ENCODE data around the gene POPDC2.
A peak's percentile ranks its signal among the peaks of the same experiment; 100 is the strongest.
"Not testable (repeated sequence)": the region's sequence is repeated elsewhere in the genome, so short reads cannot be mapped to it uniquely, and the experiment has no call there.

POPDC2 gene

GRCh38 chr3:119611664-119612063 lies 48.7 kb downstream of the POPDC2 start:
- DNase-seq = no peak

GRCh38 chr3:119609301-119609700 lies 51.1 kb downstream of the POPDC2 start:
- DNase-seq = no peak

GRCh38 chr3:119608405-119609000 lies 51.9 kb downstream of the POPDC2 start:
- no peak for DNase-seq

DNA sequence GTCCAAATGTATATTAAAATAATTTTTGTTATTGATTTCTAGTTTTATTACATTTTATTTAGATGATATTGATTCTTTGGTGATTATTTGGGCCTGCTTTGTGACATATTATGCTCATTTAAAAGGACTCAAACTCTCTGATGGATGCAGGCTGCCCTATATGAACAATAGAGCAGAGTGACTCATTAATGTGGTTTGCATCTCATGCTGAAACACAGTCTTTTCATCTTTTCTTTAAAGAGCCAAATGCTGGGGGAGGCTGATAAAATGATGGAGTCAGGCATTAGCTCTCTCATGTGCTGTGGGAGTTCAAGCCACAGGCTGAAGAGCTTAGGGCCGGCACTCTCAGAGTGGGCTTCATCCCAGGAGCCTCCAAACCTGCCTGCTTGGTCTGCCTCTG lies 55.5 kb downstream of the POPDC2 start:
- no peak for DNase-seq

DNA sequence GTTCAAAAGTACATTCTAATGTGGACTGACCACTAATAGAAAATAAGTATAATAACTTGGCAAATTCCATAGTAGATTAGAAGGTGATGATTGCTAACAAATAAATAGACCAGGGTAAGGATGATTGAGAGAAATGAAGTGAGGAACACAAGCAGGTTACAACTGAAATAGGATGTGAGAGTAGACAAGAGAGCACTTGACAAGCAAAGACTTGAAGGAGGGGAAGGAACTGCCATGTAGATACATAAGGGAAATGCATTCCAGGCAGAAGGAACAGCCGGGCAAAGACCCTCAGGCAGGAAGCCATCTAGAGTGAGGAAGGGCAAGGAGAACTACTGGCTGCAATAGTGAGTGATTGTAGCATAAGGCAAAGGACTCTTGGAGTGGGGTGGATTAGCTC lies 57.7 kb downstream of the POPDC2 start:
- no peak for DNase-seq

DNA sequence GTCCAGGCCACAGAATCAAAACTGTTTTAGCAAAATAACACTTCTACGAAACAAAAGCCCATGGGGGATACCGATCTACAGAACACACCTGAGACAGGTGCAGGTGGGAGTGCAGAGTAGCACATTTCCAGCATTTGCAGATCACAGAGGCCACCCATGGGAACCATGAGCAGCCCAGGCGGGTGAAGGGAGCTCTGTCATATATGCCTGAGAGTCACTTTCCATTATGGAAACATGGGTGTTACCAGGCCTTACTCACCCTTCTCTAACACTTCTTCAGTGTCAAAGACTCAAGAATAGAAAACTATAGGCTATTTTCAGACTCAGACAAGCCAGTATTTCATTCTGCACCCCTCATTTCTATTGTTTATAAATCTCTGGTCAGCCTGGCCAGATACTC lies 59.2 kb downstream of the POPDC2 start:
- DNase-seq = no peak

DNA sequence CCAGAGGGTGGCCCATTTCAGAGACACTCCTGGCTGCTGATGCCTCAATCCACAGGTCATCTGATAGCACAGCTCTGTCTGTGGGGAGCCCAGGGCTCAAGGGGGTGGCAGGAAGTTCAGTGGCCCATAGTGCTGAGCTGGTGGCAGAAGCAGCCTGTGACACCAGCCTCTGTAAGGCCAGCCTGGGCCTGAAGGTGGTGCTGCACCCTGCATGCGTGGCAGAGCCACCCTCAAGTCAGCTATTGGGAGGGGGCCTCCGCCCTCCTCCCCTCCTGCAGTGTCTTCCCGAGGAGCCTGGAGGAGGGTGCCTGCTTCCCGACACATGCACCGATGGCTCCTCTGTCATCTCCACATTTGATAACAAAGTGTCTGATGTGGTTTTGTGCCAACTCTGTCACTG lies 59.7 kb downstream of the POPDC2 start:
- peak in 1 of 2 donors; percentile 11 for DNase-seq

DNA sequence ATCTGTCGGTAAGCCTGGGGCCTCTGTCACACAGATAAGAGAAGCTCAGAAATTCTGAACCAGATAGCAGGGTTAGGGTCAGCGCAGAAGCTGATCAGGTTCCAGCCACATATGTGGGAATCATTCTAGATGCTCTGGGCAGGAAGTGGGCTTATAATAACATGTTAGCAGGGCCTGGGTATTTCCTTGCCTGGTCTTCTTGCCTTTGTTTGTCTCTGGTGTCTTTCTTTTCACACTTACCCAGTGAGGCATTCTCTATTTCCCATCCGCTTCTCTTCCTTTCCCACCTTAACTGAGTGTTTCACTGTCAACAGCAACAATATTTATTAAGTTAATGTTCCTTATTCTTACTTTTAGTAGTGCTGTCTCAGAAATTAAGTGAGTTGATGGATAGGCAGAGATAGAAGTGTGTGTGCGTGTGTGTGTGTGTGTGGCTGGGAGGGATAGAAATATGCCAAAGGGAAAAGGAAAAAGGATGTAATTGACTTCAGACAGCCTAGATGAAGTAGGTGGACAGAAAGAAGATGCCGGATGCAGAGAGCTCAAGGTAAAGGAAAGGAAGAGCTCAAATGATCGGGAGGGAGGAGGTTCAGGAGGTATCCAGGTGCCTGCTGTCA lies 60.7 kb downstream of the POPDC2 start:
- no peak for DNase-seq

- DNase-seq = no peak
Observed at GRCh38 chr3:119598410-119599098, 61.8 kb downstream of the POPDC2 start.

DNA sequence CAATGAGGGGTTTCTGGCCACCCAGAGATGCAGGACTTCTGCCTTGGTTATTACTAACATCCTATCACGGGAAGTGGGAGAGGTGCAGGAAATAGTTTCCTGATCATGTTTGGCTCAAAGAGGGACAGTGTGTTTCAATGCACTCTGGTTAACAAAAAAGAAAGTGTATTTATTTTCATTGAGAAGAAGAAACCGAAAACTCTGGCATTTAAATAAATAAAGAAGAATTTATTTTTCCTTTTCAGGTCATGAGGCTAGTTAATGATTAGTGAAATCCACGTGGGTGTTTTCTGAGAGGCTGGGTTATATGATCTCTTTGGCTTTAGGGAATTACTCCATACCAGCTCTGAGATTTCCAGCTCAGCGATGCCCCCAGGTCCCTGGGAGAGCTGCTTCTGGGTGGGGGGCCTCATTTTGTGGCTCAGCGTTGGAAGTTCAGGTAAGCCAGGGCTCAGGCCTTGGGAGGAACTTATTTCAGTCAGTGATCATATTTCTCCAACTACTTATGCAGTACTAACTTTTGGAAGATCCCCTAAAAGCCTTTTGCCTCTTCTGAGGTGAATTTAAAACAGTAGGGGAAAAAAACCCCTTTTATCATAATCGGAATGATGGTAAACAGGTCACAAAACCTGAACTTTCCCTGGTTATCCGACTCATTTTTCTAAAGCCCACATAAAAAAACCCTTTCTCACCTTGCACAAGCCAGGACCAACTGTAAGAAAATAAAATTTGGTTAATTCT lies 62.7 kb downstream of the POPDC2 start, which contains the start of gene PLA1A:
Gene PLA1A, plus strand, starts transcription at position 338 of the 741 bp plus-strand sequence. Its CDS starts 29 bp downstream, at position 367.
- no peak for DNase-seq

GRCh38 chr3:119596398-119596797 lies 64.0 kb downstream of the POPDC2 start:
- DNase-seq = no peak

GRCh38 chr3:119595639-119596334 lies 64.6 kb downstream of the POPDC2 start:
- no peak for DNase-seq

DNA sequence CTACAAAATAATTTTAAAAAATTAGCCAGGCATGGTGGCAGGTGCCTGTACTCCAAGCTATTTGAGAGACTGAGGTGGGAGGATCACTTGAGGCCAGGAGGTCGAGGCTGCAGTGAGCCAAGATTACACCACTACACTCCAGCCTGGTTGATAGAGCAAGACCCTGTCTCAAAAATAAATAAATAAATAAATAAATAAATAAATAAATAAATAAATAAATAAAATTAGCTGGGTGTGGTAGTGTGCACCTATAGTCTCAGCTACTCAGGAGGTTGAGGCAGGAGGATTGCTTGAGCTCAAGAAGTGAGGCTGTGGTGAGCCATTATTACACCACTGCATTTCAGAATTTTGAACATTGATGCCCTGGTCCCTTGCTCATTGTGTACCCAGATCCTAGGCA lies 65.5 kb downstream of the POPDC2 start:
- not testable (repeated sequence) for DNase-seq

- no peak for DNase-seq
Observed at GRCh38 chr3:119594066-119594465, 66.3 kb downstream of the POPDC2 start.

DNA sequence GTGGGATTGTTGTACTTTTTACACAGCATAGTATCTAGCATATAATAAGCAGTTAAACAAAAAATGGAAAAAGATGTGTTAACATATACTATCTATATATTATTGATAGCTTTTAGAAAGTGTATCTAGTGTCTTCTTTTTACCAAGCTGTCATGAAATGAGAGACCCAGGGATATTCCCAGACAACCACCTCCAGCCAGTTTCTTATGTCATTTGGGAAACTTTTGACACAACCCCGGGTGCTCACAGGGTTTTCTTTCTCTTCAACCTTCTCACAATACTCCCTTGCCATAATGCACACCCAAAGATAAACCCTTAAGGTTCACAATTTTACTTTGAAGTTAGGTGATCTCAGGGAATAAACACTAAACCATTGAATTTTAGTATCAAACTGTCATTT lies 67.5 kb downstream of the POPDC2 start:
- DNase-seq = no peak

Data from stimulated activated CD4-positive, alpha-beta T cell treated with anti-CD3 and anti-CD28 coated beads, Interleukin-2, amount 100 ng/mL, for 48 hours (primary cell).